Ascending aorta (tissue), 2 donors: ENCODE data around the gene TTLL11. TPM values are rescaled to one million over a fixed set of nuclear protein-coding genes. Genes with fewer than 3 reads are reported as not detected.

Source experiments
- DNase-seq, 2 donors: peaks; one replicate each; pipeline ENCODE4 v3.0.0-alpha.2; 2019; ENCODE audit warnings: low spot score in 2 of 2
- H3K27ac ChIP-seq, 2 donors: fragments of 200-600 bp; sonication (generic); one replicate each; pipeline ENCODE4 v1.5.1; 2016 to 2017; ENCODE audit warnings: mild to moderate bottlenecking in 1 of 2
- H3K27me3 ChIP-seq: fragments of 200-600 bp; sonication (generic); one replicate; pipeline ENCODE4 v1.5.1; 2017
- H3K36me3 ChIP-seq, 2 donors: fragments of 200-600 bp; sonication (generic); one replicate each; pipeline ENCODE4 v1.5.1; 2016
- H3K4me1 ChIP-seq, 2 donors: fragments of 200-600 bp; sonication (generic); one replicate each; pipeline ENCODE4 v1.5.1; 2016 to 2017; ENCODE audit warnings: mild to moderate bottlenecking in 1 of 2
- H3K4me3 ChIP-seq, 2 donors: fragments of 200-600 bp; sonication (generic); one replicate each; pipeline ENCODE4 v1.5.1; 2016 to 2017; ENCODE audit warnings: mild to moderate bottlenecking in 1 of 2
- H3K9me3 ChIP-seq, 2 donors: fragments of 200-600 bp; sonication (generic); one replicate each; pipeline ENCODE4 v1.5.1; 2016
- intact Hi-C: fragments of 100-400 bp; cut with DNase I; formaldehyde crosslinking; loops from one replicate; pipeline ENCODE4 v1.15.1; 2023
- total RNA-seq: library from RNA; depleted of rRNA; stranded (reverse); fragments of >200 nt; gene quantifications from one replicate; pipeline ENCODE4 v1.1.0, GENCODE V29; 2016
- TF ChIP-seq, protein P1 (sequence below), 3 experiments: fragments of 200-600 bp in 2 of 3; fragments of 450-650 bp in 1 of 3; sonication (generic) in 2 of 3; IDR thresholded peaks; one replicate each; pipeline ENCODE4 v1.5.1; 2016 to 2019; ENCODE audit warnings: antibody characterized with exemption in 3 of 3, mild to moderate bottlenecking in 1 of 3, moderate library complexity in 1 of 3

TTLL11 gene
- total RNA-seq, 1 donor from 2014 or later = 18.5 TPM

DNA sequence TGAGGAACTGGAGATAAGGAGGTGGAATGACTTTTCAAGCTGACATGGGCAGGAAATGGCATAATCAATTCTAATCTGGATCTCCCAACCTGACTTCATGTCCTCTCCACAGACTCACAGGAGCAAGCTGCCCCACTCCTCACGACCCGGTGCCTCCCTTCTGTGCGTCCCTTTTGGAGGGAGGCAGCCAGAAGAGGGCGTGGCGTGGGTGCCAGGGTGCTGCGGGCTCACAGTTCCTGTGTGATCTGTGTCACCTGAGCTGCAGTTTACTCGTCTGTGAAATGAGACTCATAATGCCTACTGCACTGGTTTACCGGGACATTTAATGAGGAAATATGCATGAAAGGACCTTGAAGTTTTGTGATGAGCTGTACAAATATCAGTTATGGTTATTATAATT is 234.3 kb downstream of the TTLL11 start:
- no peaks in the 10 kb centered on the region for H3K27me3 ChIP-seq
- no peaks in the 10 kb centered on the region for H3K9me3 ChIP-seq
- H3K4me1 ChIP-seq = peaks cover 2 to 7% of the 10 kb centered on the region in 2 donors
- no peak overlapping the region for H3K27ac ChIP-seq
- intact Hi-C loops = no loop called here
- H3K36me3 ChIP-seq = no peaks in the 10 kb centered on the region
- no peak for DNase-seq
- H3K4me3 ChIP-seq = no peak overlapping the region
- TF ChIP-seq, protein P1, sequence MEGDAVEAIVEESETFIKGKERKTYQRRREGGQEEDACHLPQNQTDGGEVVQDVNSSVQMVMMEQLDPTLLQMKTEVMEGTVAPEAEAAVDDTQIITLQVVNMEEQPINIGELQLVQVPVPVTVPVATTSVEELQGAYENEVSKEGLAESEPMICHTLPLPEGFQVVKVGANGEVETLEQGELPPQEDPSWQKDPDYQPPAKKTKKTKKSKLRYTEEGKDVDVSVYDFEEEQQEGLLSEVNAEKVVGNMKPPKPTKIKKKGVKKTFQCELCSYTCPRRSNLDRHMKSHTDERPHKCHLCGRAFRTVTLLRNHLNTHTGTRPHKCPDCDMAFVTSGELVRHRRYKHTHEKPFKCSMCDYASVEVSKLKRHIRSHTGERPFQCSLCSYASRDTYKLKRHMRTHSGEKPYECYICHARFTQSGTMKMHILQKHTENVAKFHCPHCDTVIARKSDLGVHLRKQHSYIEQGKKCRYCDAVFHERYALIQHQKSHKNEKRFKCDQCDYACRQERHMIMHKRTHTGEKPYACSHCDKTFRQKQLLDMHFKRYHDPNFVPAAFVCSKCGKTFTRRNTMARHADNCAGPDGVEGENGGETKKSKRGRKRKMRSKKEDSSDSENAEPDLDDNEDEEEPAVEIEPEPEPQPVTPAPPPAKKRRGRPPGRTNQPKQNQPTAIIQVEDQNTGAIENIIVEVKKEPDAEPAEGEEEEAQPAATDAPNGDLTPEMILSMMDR (IDR thresholded peaks at IDR 0.05) = no peak

DNA sequence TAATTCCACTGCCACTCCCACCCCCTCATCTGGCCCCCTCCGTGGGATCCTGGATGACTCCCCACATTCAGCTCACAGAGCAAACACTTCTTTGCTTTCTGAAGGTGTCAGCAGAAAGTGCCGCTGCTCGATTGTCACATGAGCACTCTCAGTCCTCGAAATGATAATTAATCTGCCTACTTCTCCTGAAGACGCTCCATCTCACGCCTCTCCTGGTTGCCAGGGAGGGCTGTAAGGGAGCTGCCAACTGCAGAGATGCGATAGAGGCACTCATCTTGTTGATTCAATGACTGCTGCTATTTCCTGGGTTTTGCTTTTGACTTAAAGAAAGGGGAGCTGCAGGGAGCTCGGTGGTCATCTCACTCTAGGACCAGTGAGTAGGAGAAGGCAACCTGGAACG is 235.2 kb downstream of the TTLL11 start:
- H3K4me3 ChIP-seq = no peak overlapping the region
- H3K9me3 ChIP-seq = no peaks in the 10 kb centered on the region
- intact Hi-C loops = no loop called here
- H3K4me1 ChIP-seq = peaks cover 2 to 11% of the 10 kb centered on the region in 2 donors
- no peaks in the 10 kb centered on the region for H3K27me3 ChIP-seq
- DNase-seq = no peak
- no peak overlapping the region for H3K27ac ChIP-seq
- no peaks in the 10 kb centered on the region for H3K36me3 ChIP-seq
- TF ChIP-seq, protein P1 (IDR thresholded peaks at IDR 0.05) = no peak

GRCh38 chr9:121855476-121855875 is 237.6 kb downstream of the TTLL11 start:
- Histone ChIP-seq H3K4me3 (no peak overlapping the region), H3K27me3 (no peaks in the 10 kb centered on the region), H3K36me3 (no peaks in the 10 kb centered on the region), H3K27ac (no peak overlapping the region), H3K9me3 (no peaks in the 10 kb centered on the region), H3K4me1 (peaks cover 3 to 14% of the 10 kb centered on the region in 2 donors)
- no peak for DNase-seq
- TF ChIP-seq, protein P1 (IDR thresholded peaks at IDR 0.05) = no peak
- intact Hi-C loops = no loop called here

DNA sequence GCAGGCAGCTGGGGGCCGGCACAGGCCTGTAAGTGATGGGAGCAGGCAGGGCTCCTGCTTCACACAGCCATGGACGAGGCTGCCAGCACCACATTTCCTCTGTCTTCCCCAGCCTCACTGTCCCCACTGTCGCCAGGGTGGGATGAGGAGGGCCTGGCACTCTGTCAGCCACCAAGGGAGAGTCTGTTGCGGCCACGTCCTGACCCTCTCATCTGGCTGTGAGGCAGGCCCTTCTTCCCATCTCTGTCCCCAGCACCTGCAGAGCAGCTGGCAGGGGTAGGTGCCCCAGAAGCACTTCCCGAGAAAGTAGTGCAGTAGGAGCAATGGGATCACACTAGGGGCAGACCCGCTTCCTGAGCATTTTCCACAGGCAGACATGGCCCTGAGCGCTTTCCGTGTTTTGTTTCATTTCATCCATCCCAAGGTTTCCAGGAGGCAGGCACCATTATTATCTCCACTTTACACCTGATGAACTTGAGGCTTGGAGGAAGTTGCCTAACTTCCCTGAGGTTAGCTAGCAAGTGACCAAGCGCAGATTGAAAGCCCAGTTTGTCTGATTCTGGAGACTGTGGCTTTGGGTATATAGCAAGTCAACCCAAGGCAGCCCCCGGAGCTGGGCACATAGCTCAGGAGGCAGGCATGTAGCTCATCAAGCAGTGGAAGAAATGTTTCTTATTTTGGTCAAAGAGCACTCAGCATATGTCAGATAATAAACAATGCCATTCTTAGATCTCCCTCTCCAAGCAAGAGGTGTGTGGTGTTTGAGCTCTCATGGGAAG is 239.3 kb downstream of the TTLL11 start:
- H3K27me3 ChIP-seq = no peaks in the 10 kb centered on the region
- no peak for DNase-seq
- no peaks in the 10 kb centered on the region for H3K36me3 ChIP-seq
- peak overlapping the region; percentile 63 to 75 for H3K27ac ChIP-seq
- TF ChIP-seq, protein P1 (IDR thresholded peaks at IDR 0.05) = no peak
- intact Hi-C loops = no loop called here
- H3K4me1 ChIP-seq = peaks cover 3 to 14% of the 10 kb centered on the region in 2 donors
- peaks cover 0 to 2% of the 10 kb centered on the region in 2 donors for H3K9me3 ChIP-seq
- no peak overlapping the region for H3K4me3 ChIP-seq

GRCh38 chr9:121852651-121853616 is 240.2 kb downstream of the TTLL11 start:
- Histone ChIP-seq H3K4me1 (peaks cover 3 to 14% of the 10 kb centered on the region in 2 donors), H3K9me3 (peaks cover 0 to 11% of the 10 kb centered on the region in 2 donors), H3K27me3 (no peaks in the 10 kb centered on the region), H3K36me3 (no peaks in the 10 kb centered on the region), H3K4me3 (peak overlapping the region in 1 of 2 donors; percentile 7), H3K27ac (peak overlapping the region; percentile 63 to 75)
- DNase-seq = peak in 1 of 2 donors; percentile 14
- intact Hi-C loops = no loop called here
- TF ChIP-seq, protein P1 (IDR thresholded peaks at IDR 0.05) = no peak
